ENCODE measurements around the gene KRT8.

GRCh38 chr12:52915637-52916036 lies 10.8 kb upstream of the KRT8 start:
- TF ChIP-seq USF2 (IDR thresholded peaks at IDR 0.05; ENCODE audit: borderline replicate concordance, low read depth, low read length) (no peak), BHLHE40 (IDR thresholded peaks at IDR 0.05; ENCODE audit: borderline replicate concordance in 1 of 2, low read depth in 2 of 2, low read length in 1 of 2) (no peak)

Data from GM12878 (cell line).